Astrocyte (in vitro differentiated cells and primary cell): ENCODE measurements around the gene RAB6D. TPM values are rescaled to one million over a fixed set of nuclear protein-coding genes. Genes with fewer than 3 reads are reported as not detected.

Experiments used
- DNase-seq: peaks from one replicate; pipeline ENCODE4 v3.0.0-alpha.2; 2010; ENCODE audit warnings: low read depth
- FAIRE-seq: peaks from 2 replicates; lab custom pipeline; 2011; peaks lifted over from hg19 to GRCh38; lab: Jason Lieb, UNC
- H2AFZ ChIP-seq: 2 replicates; pipeline ENCODE4 v1.6.0; 2012; ENCODE audit warnings: low read depth, low read length, inconsistent platforms
- H3K27ac ChIP-seq: 2 replicates; pipeline ENCODE4 v1.5.1; 2011; ENCODE audit warnings: low read depth, low read length, inconsistent platforms
- H3K27me3 ChIP-seq: 2 replicates; pipeline ENCODE4 v1.6.0; 2011; ENCODE audit warnings: low read length, inconsistent platforms; ENCODE audit not compliant: insufficient read depth
- H3K36me3 ChIP-seq: 2 replicates; pipeline ENCODE4 v1.5.1; 2011; ENCODE audit warnings: low read length, inconsistent platforms; ENCODE audit not compliant: insufficient read depth
- H3K4me1 ChIP-seq: 2 replicates; pipeline ENCODE4 v1.5.1; 2011; ENCODE audit warnings: low read length, inconsistent platforms; ENCODE audit not compliant: insufficient read depth
- H3K4me2 ChIP-seq: 2 replicates; pipeline ENCODE4 v1.6.0; 2012; ENCODE audit warnings: low read length, inconsistent platforms
- H3K4me3 ChIP-seq: 2 replicates; pipeline ENCODE4 v1.5.1; 2011; ENCODE audit warnings: low read depth, mild to moderate bottlenecking, low read length, inconsistent platforms; ENCODE audit not compliant: insufficient read depth
- H3K79me2 ChIP-seq: 2 replicates; pipeline ENCODE4 v1.6.0; 2012; ENCODE audit warnings: mild to moderate bottlenecking, low read length, inconsistent platforms; ENCODE audit not compliant: insufficient read depth
- H3K9ac ChIP-seq: 2 replicates; pipeline ENCODE4 v1.6.0; 2012; ENCODE audit warnings: mild to moderate bottlenecking, low read length, inconsistent platforms
- H3K9me3 ChIP-seq: 2 replicates; pipeline ENCODE4 v1.5.1; 2012; ENCODE audit warnings: low read depth, mild to moderate bottlenecking, low read length, inconsistent platforms; ENCODE audit not compliant: insufficient read depth
- H4K20me1 ChIP-seq: 2 replicates; pipeline ENCODE4 v1.6.0; 2012; ENCODE audit warnings: low read length, inconsistent platforms; ENCODE audit not compliant: insufficient read depth
- H3K27ac Mint-ChIP-seq: one replicate; pipeline ENCODE4 v1.8.0; 2021; ENCODE audit warnings: mild to moderate bottlenecking, mixed read lengths; ENCODE audit not compliant: unreplicated experiment
- H3K27me3 Mint-ChIP-seq: one replicate; pipeline ENCODE4 v1.8.0; 2021; ENCODE audit warnings: low read depth, mixed read lengths; ENCODE audit not compliant: unreplicated experiment
- H3K36me3 Mint-ChIP-seq: one replicate; pipeline ENCODE4 v1.8.0; 2021; ENCODE audit warnings: low read depth, mixed read lengths; ENCODE audit not compliant: unreplicated experiment
- H3K4me1 Mint-ChIP-seq: one replicate; pipeline ENCODE4 v1.8.0; 2021; ENCODE audit warnings: low read depth, mixed read lengths; ENCODE audit not compliant: unreplicated experiment
- H3K4me3 Mint-ChIP-seq: one replicate; pipeline ENCODE4 v1.8.0; 2021; ENCODE audit warnings: mild to moderate bottlenecking, moderate library complexity, mixed read lengths; ENCODE audit not compliant: unreplicated experiment
- H3K9me3 Mint-ChIP-seq: one replicate; pipeline ENCODE4 v1.8.0; 2021; ENCODE audit warnings: mild to moderate bottlenecking, mixed read lengths; ENCODE audit not compliant: unreplicated experiment
- CTCF ChIP-seq: IDR thresholded peaks from 2 replicates; pipeline ENCODE4 v1.5.1; 2011; ENCODE audit warnings: low read depth, mild to moderate bottlenecking, inconsistent platforms, low read length, moderate library complexity; ENCODE audit not compliant: insufficient read depth
- EZH2 ChIP-seq: IDR thresholded peaks from 2 replicates; pipeline ENCODE4 v1.6.1; 2012; ENCODE audit warnings: mild to moderate bottlenecking, low read length, inconsistent platforms; ENCODE audit not compliant: insufficient read depth
- total RNA-seq: library from RNA; stranded (reverse); gene quantifications from 2 replicates; pipeline ENCODE4 v1.2.1, GENCODE V29; 2021

Gene RAB6D
- total RNA-seq, 1 donor from 2014 or later = 0.43 TPM

- peaks cover 13% of the 10 kb centered on the region for H3K27me3 Mint-ChIP-seq
- FAIRE-seq (no peak), DNase-seq (no peak)
- Histone ChIP-seq H3K4me2 (no peak overlapping the region), H3K9ac (no peak overlapping the region), H3K4me3 (no peak overlapping the region), H2AFZ (no peak overlapping the region), H3K9me3 (no peaks in the 10 kb centered on the region), H3K4me1 (no peaks in the 10 kb centered on the region), H3K27ac (no peak overlapping the region), H3K27me3 (peaks cover 15% of the 10 kb centered on the region), H4K20me1 (no peaks in the 10 kb centered on the region), H3K36me3 (no peaks in the 10 kb centered on the region), H3K79me2 (no peaks in the 10 kb centered on the region)
- peaks cover 8% of the 10 kb centered on the region for H3K4me1 Mint-ChIP-seq
- no peaks in the 10 kb centered on the region for H3K36me3 Mint-ChIP-seq
- TF ChIP-seq EZH2 (no peak), CTCF (no peak)
- no peak overlapping the region for H3K27ac Mint-ChIP-seq
- no peak overlapping the region for H3K4me3 Mint-ChIP-seq
- H3K9me3 Mint-ChIP-seq = no peaks in the 10 kb centered on the region
Measured at GRCh38 chr2:131408778-131409177, 44.8 kb upstream of the RAB6D start.

DNA sequence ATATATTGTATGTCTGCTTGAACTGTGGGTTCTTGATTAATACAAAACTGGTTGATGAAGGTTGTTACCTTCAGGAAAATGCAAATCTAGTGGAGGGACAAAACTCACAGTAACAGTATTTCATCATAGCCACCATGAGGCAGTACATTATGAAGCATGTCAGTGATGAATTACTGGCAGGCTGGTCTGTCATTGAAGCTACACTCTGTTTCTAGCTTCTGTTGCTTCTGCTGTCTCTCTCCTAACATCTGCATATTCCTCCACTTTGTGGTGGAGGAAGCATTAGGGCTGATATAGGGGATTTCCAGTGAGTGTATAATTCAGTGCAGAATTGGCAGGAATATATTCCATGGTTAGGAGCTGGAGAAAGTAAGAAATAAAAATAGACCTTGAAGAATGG lies 44.2 kb upstream of the RAB6D start:
- Mint-ChIP-seq H3K27me3 (peaks cover 13% of the 10 kb centered on the region), H3K36me3 (no peaks in the 10 kb centered on the region)
- FAIRE-seq = no peak

More for the DNA sequence above, 44.2 kb upstream of the RAB6D start:
- Histone ChIP-seq H3K9me3 (no peaks in the 10 kb centered on the region), H3K27ac (no peak overlapping the region), H4K20me1 (no peaks in the 10 kb centered on the region), H3K4me2 (no peak overlapping the region), H2AFZ (no peak overlapping the region), H3K4me3 (no peak overlapping the region), H3K79me2 (no peaks in the 10 kb centered on the region), H3K9ac (no peak overlapping the region), H3K4me1 (no peaks in the 10 kb centered on the region), H3K27me3 (peaks cover 15% of the 10 kb centered on the region), H3K36me3 (no peaks in the 10 kb centered on the region)
- Mint-ChIP-seq H3K4me1 (peaks cover 8% of the 10 kb centered on the region), H3K4me3 (no peak overlapping the region), H3K9me3 (no peaks in the 10 kb centered on the region), H3K27ac (no peak overlapping the region)
- no peak for DNase-seq
- TF ChIP-seq CTCF = no peak
- TF ChIP-seq EZH2 = no peak
